ENCODE measurements around the gene DLG5. TPM values are rescaled to one million over a fixed set of nuclear protein-coding genes. Genes with fewer than 3 reads are reported as not detected.
"Not testable (repeated sequence)": the region's sequence is repeated elsewhere in the genome, so short reads cannot be mapped to it uniquely, and the experiment has no call there.

Gene DLG5
- total RNA-seq, 4 donors from 2014 or later = 117 to 196 (median 147) TPM

- no peak overlapping the region for H3K27ac ChIP-seq
Measured at GRCh38 chr10:77770868-77771175, 155.7 kb downstream of the DLG5 start.

GRCh38 chr10:77770081-77770867, 156.3 kb downstream of the DLG5 start:
- H3K27ac ChIP-seq = no peak overlapping the region
- H3K4me1 ChIP-seq = no peaks in the 10 kb centered on the region
- DNase-seq (ENCODE audit: low spot score in 2 of 2) = no peak
- H3K9me3 ChIP-seq = no peaks in the 10 kb centered on the region
- H3K4me3 ChIP-seq = no peak overlapping the region
- no peaks in the 10 kb centered on the region for H3K27me3 ChIP-seq
- TF ChIP-seq POLR2AphosphoS5 (IDR thresholded peaks at IDR 0.05) = no peak
- no peak for TF ChIP-seq POLR2A (IDR thresholded peaks at IDR 0.05)
- no peak for TF ChIP-seq CTCF (IDR thresholded peaks at IDR 0.05)
- no peak for TF ChIP-seq EP300 (IDR thresholded peaks at IDR 0.05)
- H3K36me3 ChIP-seq = no peaks in the 10 kb centered on the region
- WGBS = 86% methylated on average over 17 of the region's 18 CpGs

More at GRCh38 chr10:77770868-77771175, 155.7 kb downstream of the DLG5 start:
- Histone ChIP-seq H3K36me3 (no peaks in the 10 kb centered on the region), H3K27me3 (no peaks in the 10 kb centered on the region), H3K4me1 (no peaks in the 10 kb centered on the region), H3K9me3 (no peaks in the 10 kb centered on the region), H3K4me3 (no peak overlapping the region)
- 85% methylated on average over 7 of the region's 7 CpGs for WGBS
- TF ChIP-seq POLR2AphosphoS5 (IDR thresholded peaks at IDR 0.05) (no peak), CTCF (IDR thresholded peaks at IDR 0.05) (no peak), EP300 (IDR thresholded peaks at IDR 0.05) (no peak), POLR2A (IDR thresholded peaks at IDR 0.05) (no peak)
- DNase-seq (ENCODE audit: low spot score in 2 of 2) = no peak

GRCh38 chr10:77768039-77768438, 158.5 kb downstream of the DLG5 start:
- WGBS = 93% methylated on average over 1 of the region's 1 CpG
- no peak overlapping the region for H3K4me3 ChIP-seq
- H3K27ac ChIP-seq = no peak overlapping the region
- no peak for DNase-seq (ENCODE audit: low spot score in 2 of 2)
- no peaks in the 10 kb centered on the region for H3K36me3 ChIP-seq
- H3K4me1 ChIP-seq = no peaks in the 10 kb centered on the region
- H3K9me3 ChIP-seq = no peaks in the 10 kb centered on the region
- no peaks in the 10 kb centered on the region for H3K27me3 ChIP-seq
- TF ChIP-seq POLR2AphosphoS5 (IDR thresholded peaks at IDR 0.05) (no peak), POLR2A (IDR thresholded peaks at IDR 0.05) (no peak), CTCF (IDR thresholded peaks at IDR 0.05) (no peak)

- Histone ChIP-seq H3K27me3 (no peaks in the 10 kb centered on the region), H3K36me3 (no peaks in the 10 kb centered on the region), H3K4me3 (no peak overlapping the region), H3K27ac (no peak overlapping the region), H3K4me1 (peaks cover 6% of the 10 kb centered on the region), H3K9me3 (no peaks in the 10 kb centered on the region)
- 78% methylated on average over 9 of the region's 9 CpGs for WGBS
- no peak for DNase-seq (ENCODE audit: low spot score in 2 of 2)
- TF ChIP-seq POLR2AphosphoS5 (IDR thresholded peaks at IDR 0.05) = no peak
- no peak for TF ChIP-seq POLR2A (IDR thresholded peaks at IDR 0.05)
- TF ChIP-seq EP300 (IDR thresholded peaks at IDR 0.05) = no peak
- TF ChIP-seq CTCF (IDR thresholded peaks at IDR 0.05) = no peak
Measured at GRCh38 chr10:77763453-77764430, 162.8 kb downstream of the DLG5 start.

GRCh38 chr10:77758406-77758805, 168.1 kb downstream of the DLG5 start:
- not testable (repeated sequence) for DNase-seq (ENCODE audit: low spot score in 2 of 2); H3K27me3 ChIP-seq; H3K27ac ChIP-seq; H3K36me3 ChIP-seq; H3K4me3 ChIP-seq; H3K9me3 ChIP-seq; H3K4me1 ChIP-seq
- WGBS = 78% methylated on average over 2 of the region's 2 CpGs

All from suprapubic skin (tissue), 4 donors.